NCI-H524 treated with DMSO at 0.1 percent for 48 hours (cell line): ENCODE measurements around the gene AP4S1.
"Not testable (repeated sequence)": the region's sequence is repeated elsewhere in the genome, so short reads cannot be mapped to it uniquely, and the experiment has no call there.

Source experiments
- DNase-seq: peaks from one replicate; lab custom pipeline; 2025; lab: John Stamatoyannopoulos, UW

AP4S1 gene, protein sequence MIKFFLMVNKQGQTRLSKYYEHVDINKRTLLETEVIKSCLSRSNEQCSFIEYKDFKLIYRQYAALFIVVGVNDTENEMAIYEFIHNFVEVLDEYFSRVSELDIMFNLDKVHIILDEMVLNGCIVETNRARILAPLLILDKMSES

DNA sequence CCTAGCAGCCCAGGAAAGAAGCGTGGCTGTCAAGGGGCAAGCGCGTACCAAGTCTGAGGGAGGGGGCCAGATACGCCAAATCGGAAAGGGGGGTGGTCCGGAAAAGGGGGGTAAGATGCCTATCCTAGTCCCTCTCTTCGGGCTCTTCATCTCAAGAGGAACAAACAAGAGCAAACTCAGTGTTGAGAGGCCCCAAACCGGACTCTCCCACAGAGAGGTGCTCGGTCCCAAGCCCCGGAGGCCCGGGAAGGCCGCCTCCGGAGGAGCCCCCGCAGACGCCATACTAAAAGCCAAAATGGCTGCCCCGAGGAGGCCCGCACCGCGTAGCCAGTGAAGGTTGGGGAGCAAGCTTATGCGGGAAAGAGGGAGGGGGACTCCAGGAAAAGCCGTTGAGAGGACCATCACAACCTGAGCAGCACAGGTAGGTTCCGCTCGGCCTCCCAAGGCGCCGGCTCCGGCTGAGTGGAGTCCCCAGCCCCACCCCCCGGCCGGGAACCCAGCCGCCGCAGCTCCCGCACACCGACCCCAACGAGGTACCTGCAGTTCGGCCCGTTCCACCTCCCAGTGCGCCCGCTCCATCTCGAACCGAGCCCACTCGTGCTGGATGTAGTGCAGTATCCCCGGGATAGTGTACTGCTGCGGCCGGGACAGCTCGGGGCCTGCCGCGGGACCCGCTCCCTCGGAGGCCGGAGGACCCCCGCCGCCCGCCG lies at the start of gene AP4S1:
Gene AP4S1 (plus strand): TSS at position 283 of the 710 bp plus-strand sequence. CDS start 40,548 bp downstream, outside the sequence.
- DNase-seq = no peak

- DNase-seq = no peak
Measured at GRCh38 chr14:30977752-30978151, 47.7 kb upstream of the AP4S1 start.

DNA sequence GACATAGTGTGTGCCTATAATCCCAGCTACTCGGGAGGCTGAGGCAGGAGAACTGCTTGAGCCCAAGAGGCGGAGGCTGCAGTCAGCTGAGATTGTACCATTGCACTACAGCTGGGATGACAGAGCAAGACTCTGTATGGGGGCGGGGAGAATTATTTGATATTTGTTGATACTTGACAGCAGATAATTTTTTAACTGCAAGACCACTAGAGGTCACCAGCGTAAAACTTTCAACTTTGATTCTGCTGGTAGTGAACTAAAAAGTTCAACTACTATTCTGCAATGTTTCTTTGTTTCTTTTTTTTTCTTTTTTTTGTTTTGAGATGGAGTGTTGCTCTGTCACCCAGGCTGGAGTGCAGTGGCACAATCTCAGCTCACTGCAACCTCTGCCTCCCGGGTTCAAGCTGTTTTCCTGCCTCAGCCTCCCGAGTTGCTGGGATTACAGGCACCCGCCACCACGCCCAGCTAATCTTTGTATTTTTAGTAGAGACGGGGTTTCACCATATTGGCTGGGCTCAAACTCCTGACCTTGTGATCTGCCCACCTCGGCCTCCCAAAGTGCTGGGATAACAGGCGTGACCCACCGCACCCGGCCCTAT lies 45.2 kb upstream of the AP4S1 start:
- DNase-seq = peak; percentile 21

DNA sequence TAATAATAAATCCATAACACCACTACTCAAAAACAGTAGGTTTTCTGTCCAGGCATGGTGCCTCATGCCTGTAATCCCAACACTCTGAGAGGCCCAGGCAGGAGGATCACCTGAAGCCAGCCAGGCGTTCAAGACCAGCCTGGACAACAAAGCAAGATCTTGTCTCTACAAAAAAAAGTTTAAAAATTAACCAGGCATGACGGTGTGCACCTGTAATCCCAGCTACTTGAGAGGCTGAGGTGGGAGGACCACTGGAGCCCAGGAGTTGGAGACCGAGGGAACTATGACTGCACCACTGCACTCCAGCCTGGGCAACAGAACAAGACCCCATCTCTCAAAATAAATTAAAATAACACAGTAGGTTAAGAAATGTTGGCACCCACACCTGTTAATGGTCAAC lies 44.5 kb upstream of the AP4S1 start:
- no peak for DNase-seq

DNA sequence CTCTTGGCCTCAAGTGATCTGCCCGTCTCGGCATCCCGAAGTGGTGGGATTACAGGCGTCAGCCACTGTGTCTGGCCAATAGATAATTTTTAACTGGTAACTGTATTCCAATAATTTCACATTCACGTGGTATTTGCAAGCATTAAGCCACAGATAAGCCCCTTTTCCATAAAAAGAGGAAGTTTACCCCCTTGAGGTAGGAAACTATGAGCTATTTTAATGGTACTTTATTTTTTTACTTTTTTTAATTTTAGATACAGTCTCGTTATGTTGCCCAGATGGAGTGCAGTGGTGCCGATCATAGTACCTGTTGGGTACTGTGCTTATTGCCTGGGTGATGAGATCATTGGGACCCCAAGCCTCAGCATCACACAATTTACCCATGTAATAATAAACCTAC lies 42.9 kb upstream of the AP4S1 start:
- DNase-seq = no peak

GRCh38 chr14:30983858-30984257 lies 41.6 kb upstream of the AP4S1 start:
- no peak for DNase-seq

DNA sequence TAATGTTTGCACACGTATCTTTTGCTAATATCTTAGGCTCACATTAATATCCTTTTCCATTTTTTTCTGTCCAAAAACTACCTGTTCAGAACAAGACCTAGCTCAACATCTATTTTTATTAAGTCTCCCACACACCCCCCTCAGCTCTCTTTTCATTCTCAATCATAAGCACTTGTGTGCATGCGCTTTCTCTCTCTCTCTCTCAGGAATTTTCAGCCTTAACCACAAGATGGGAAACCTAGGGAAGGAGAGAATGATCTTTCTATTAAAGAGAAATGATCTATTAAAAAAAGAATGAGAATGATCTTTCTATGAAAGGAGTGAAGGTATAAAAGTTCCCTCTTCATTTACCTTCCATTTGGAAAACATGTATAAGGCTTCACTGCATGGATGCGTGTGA lies 39.7 kb upstream of the AP4S1 start:
- DNase-seq = no peak

GRCh38 chr14:30988509-30988908 lies 36.9 kb upstream of the AP4S1 start:
- no peak for DNase-seq

DNA sequence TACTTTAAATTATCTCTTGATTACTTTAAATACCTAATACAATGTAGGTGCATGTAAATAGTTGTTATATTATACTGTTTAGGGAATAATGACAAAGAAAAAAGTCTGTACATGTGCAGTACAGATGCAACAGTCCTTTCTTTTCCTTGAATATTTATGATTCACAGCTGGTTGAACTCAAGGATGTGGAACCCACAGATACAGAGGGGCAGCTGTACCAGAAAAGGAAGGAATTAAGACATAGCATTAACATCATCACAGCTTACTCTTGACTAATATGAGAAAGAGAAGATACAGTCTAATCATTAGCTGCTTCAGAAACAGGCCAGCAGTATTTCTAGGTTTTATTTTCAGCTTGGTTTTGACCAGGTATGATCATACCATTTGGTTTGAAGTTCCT lies 34.7 kb upstream of the AP4S1 start:
- DNase-seq = no peak

DNA sequence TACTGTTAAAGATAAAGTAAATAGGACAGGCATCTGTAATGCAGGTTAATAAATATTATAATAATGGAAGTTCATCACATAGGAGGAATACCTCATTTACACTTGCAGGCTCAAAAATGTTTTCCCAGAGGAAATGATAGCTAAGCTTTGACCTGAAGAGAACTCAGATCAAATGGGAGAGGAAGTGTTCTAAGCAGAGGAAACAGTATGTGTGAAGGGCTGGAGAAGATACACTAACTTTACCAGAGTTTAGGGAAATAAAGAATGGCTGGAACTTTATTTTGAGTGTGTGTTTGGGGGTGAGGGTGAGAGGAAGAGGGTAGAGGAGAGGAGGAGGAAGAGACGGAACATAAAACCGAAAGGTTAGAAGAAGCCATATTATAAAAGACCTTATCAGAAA lies 34.0 kb upstream of the AP4S1 start:
- DNase-seq = no peak

GRCh38 chr14:30993071-30993470 lies 32.4 kb upstream of the AP4S1 start:
- DNase-seq = no peak

GRCh38 chr14:30994681-30995620 lies 30.5 kb upstream of the AP4S1 start:
- no peak for DNase-seq

DNA sequence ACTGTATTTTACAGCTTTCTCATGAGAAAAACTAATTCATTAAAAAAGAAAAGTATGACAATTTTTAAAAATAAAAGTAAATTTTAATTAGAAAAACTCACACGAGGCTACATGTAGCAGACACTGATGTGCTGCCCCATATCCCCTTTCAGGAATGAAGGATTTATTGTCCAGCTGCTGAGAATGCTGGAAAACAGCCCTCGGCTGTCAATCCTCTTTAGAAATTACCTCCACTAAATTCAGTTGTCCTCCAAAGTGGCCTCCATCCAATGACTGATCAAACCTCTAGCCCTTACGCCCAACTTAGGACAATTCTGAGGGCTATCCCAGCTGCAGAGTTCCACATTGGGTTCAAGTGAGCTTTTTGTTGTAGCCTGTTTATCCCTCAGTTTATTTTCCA lies 29.8 kb upstream of the AP4S1 start:
- DNase-seq = no peak

DNA sequence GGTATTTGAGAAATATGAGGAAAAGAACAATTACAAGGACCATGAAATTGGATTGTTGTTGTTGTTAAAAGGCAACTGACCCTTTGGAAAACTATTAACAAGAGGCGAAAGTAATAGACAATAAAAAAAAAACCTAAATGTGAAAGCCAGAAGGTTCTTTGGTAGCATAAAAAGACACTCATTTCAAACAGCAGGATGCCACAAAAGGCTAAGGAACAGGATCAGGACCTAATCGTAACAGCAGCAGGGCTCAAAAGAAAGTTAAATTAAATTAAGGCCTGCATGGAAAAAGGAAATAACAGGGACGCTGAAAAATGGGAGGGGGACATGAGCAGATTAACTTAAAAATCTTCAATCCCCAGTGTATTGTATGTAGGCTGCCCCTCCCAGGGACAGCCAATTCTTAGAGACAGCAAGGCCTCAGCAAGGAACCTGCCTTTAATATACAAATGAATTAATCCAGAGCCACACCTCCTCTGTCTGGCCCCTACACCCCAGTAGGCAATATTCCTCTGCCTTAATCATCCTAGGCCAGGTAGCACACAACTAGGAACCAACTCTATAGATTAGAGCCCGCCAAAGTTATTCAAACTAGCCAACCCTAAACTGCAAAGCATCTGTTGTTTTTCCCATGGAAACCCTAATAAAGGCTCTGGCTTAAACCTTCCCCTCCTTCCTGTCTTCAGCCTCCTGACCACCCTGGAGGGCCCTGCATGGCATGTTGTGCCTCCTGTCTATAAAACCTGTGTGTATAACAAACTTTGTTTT lies 28.4 kb upstream of the AP4S1 start:
- DNase-seq = no peak

DNA sequence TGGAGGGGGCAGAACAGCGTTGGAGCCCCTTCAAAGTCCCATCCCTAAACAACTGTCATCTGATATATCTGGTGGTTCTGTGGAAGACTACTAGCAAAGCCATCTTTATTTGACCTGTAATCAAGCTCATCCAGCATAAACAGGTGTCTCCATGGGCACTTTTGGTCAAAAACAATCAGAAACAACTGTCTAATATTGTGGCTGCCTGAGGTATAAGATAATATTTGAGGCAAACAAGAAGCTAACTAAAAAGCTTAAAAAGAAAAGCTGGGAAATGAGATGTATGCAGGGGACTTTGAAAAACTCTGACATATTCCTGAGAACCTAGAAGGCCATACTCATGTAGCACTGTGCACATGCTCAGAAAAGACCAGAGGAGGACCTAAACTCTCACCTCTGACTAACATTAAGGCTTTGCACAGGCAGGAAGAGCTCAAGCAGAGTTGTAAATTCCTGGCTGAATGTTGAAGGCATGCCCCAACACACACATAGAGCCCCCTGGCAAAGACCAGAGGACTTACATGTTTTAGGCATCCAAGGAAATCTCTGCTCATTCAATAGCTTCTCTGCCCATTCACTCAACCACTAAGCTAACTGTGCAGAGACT lies 27.2 kb upstream of the AP4S1 start:
- DNase-seq = no peak

DNA sequence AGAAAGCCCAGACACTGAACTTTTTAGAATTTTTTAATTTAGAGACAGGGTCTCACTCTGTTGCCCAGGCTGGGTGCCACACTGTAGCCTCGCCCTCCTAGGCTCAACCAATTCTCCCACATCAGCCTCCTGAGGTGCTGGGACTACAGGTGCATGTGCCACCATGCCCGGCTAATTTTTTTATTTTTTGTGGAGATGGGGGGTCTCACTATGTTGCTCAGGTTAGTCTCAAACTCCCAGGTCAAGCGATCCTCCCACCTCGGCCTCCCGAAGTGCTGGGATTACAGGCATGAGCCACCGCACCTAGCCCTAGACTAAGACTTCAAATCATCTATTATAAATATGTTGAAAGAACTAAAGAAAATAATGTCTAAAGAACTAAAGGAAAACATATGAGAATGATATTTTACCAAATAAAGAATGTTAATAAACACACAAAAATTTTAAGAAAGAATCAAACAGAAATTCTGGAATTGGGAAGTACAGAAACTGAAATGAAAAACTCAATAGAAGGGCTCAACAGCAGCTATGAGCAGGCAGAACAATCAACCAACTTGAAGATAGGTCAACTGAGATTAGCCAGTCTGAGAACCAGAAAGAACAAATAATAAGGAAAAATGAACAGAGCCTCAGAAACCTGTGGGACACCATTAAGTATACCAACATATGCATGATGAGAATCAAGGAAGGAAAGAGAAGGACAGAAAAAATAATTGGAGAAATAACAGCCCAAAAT lies 26.2 kb upstream of the AP4S1 start:
- DNase-seq = no peak

DNA sequence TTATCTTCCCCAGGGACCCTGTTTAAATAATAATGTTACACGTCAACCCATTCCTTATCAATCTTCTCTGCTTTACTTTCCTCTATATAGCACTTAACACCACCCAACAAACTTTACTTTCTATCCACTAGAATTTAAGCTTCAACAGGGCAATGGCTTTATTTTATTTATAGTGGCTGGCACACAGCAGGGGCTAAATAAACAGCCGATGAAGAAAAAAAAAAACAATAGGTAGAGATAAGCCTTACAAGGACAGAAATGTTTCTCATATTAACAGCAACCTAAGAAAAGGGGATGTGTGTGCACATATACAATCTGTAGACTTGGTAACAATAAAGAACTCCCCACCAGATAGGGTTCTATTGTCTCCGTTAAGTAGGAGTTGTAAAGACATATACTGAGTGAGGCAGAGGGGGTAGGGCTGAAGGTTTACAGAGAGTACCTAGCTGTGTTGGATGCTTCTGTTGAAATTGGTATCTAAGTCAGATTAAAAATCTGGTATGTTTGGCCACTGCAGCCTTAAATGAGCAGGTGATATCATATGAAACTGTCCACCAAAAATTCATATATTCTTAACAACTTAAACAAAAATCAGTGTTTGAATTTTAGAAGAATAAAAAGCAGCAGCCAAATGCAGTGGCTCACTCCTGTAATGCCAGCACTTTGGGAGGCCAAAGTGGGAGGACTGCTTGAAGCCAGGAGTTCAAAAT lies 24.7 kb upstream of the AP4S1 start:
- no peak for DNase-seq

GRCh38 chr14:31001339-31001658 lies 24.1 kb upstream of the AP4S1 start:
- DNase-seq = no peak

DNA sequence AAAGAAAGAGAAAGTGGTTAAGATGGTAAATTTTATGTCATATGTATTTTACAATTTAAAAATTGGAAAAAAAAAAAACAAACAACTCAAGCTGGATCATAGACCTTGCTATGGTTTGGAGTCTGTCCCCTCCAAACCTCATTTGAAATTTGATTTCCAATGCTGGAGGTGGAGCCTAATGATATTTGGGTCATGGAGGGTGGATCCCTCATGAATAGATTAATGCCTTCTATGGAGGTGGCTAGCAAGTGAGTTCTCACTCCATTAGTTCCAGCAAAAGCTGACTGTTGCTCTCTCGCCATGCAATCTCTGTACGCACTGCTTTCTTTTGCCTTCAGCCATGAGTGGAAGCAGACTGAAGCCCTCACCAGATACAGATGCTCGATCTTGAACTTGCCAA lies 22.2 kb upstream of the AP4S1 start:
- no peak for DNase-seq

DNA sequence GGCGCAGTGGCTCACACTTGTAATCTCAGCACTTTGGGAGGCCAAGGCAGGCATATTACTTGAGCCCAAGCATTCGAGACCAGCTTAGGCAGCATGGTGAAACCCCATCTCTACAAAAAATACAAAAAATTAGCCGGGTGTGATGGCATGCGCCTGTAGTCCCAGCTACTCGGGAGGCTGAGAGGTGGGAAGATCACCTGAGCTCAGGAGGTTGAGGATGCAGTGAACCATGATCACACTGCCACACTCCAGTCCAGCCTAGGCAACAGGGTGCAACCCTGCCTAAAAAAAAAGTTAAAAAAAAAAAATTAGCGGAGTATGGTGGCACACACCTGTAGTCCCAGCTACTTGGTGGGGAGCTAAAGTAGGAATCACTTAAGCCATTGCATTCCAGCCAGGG lies 21.4 kb upstream of the AP4S1 start:
- DNase-seq = not testable (repeated sequence)
